OCI-M2 (cell line): ENCODE measurements around the gene ZNF320.
"Not testable (repeated sequence)": the region's sequence is repeated elsewhere in the genome, so short reads cannot be mapped to it uniquely, and the experiment has no call there.

Source experiments
- DNase-seq: peaks from one replicate; lab custom pipeline; 2025; ENCODE audit not compliant: unreplicated experiment; lab: John Stamatoyannopoulos, UW

The ZNF320 gene

DNA sequence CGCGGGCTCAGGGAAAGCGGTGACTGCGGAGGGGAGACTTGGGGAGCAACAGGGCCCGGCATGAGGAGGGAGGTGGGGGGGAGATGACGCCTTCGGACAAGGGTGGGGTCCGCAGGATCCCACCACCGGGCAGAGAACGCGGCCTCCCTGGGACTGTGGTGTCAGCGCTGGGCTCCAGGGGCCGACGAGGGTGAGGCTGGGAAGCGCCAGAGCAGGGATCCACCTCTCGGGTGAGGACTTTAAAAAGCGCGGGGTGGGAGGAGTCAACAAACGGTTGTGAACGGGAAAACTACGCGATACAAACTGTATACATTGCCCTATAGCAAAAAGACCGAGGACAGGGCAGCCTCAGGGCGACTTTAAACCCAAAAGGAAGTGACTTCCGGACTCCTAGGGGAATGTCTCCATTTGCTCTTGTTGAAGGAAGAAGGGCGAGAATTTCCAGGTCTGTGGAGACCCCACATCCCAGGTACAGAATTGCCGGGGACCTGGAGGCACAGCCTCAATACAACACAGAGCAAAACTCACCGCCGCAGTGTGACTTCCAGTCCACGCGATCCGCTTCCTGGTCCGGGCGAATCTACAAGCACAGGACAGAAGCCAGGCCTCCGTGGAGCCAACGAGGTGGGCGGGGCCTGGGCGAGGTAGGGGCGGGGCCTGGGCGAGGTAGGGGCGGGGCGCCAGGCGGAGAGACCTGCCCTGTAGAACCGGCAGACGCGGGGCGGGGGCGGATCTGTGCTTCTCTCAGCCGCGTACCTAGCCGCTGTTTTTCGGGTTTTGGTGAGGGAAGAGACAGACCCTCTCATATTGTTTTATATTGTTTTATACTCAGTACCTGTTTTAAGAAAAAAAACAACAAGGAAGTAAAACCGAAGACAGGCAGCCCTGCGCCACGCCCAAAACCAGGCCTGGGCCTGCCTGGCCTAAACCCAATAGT lies 25.7 kb upstream of the ZNF320 start, which contains the start of gene ZNF888:
Gene ZNF888 (minus strand): TSS at position 588 of the 937 bp plus-strand sequence. CDS start 5,555 bp downstream, outside the sequence.
- DNase-seq: peak; percentile 65

DNA sequence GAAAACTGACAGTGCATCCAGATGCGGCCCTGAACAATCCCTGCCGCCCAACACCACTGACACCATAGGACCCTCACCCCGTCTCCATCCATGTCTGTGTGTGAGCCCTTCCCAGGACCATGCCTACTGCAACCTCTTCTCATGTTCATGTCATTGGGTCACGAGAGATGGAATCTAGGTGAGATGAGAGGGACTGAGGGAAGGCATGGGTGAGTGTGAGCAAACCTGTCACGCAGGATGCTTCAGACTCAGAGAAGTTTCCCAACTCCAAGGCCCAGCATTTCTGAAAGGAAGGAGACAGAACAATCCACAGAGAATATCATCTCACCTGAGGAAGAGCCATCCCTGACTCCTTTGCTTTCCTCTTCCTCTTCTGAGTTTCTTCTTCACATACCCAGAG lies 20.1 kb upstream of the ZNF320 start:
- DNase-seq: no peak

DNA sequence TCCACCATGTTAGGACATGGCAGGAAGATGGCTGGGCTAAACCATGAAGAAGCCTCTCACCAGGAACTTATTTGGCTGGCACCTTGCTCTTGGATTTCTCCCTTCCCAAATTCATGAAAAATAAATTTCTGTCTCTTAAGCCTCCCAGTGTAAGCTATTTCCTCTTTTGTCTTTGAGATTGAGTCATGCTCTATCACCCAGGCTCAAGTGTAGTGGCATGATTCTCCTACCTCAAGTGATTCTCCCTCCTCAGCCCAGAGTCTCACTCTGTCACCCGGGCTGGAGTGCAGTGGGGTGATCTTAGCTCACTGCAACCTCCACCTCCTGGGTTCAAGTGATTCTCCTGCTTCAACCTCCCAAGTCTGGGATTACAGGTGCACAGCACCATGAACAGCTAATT lies 13.2 kb upstream of the ZNF320 start:
- no peak for DNase-seq

DNA sequence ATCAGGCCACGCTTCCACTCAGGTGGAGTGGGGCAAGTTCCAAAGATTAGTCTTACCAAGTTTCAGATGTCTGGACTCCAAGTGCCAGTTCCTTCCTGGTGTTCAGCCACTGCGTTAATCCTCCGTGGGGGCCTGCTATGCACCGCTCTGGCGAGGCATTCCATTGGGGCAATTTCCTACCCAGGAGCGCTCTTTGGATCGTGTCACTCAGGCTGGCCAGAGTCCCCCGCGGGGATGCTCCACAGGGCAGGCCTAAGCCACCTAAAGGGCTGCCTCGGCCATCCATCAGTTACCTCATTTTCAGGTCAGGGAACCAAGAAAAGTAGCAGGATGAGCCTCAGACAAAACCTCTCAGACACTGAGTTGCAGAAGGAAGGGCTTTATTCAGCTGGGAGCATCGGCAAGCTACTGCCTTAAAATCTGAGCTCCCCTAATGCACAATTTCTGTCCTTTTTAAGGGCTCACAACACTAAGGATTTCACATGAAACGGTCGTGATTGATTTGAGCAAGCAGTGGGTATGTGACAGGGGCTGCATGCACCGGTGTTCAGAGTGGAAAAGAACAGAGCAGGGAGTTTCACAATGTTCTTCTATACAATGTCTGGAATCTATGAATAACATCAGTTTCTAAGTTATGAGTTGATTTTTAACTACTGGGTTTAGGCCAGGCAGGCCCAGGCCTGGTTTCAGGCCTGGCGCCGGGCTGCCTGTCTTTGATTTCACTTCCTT lies 6.8 kb upstream of the ZNF320 start:
- not testable (repeated sequence) for DNase-seq

DNA sequence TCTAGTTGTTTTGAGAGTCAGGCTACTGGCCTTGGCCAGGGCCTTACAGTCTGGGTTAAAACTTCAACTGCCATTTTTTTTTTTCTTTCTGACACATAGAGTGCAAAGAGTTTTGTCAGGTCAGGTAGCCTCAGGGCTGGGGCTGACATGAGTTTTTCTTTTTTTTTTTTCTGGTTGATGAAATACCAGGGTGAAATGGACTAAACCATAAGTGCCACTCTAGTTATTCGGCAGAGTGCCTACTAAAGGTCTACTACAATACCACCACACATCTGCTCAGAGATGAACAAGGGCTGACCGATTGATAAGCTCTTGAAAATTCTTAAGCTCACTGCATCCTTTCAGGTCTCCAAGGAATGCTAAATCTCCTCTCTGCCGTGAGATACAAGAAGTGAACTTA lies 4.4 kb upstream of the ZNF320 start:
- no peak for DNase-seq

DNA sequence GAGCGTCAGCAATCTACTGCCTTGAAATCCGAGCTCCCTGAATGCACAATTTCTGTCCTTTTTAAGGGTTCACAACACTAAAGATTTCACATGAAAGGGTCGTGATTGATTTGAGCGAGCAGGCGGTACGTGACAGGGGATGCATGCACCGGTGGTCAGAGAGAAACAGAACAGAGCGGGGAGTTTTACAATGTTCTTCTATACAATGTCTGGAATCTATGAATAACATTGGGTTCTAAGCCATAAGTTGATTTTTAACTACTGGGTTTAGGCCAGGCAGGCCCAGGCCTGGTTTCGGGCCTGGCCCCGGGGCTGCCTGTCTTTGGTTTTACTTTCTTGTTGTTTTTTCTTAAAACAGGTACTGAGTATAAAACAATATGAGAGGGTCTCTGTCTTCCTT lies 1.2 kb upstream of the ZNF320 start:
- not testable (repeated sequence) for DNase-seq

DNA sequence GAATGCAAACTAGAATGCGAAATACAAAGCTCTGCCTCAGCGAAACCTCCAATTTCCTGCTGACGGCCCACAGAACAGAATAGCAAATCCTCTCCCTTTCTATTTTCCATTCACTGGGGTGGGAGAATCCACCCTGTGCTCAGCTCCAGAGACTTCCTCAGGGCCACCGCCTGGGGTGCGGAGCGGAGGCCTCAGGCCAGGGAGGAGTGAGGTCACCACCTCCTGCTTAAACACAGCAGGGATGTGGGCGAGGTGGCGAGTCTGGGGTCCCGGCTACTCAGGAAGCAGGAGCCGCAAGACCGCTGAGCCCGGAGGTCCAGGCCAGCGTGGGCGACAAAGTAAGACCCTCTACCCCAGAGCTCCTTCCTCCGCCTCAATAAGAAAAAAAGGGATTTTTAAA lies 666 bp upstream of the ZNF320 start:
- DNase-seq: no peak

DNA sequence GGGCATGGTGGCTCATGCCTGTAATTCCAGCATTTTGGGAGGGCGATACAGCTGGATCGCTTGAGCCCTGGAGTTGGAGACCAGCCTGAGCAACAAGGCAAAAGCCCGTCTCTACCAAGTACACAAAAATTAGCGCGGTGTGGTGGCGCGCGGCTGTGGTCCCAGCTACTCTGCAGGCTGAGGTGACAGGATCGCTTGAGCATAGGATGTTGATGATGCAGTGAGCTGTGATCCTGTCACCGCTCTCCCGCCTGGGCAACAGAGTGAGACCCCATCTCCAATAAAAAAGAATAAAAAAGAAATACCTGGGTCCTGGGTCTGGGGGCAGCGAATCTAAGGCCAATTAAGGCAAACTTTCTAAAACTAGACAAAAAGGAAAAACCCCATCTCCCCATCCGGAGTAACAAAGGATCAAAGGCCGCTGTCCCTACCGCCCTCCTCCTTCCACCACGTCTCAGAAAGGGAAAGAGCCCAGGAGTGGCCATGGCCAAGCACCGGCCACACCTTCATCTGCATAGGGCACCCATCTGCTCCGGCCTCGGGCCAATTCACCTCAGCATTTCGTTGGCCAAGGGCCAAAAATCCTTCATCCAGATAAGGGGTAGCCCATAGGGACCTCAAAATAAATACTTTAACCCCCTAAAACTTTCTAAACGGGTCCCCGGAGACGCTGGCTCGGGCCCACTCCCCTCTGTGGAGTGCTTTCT lies 851 bp downstream of the ZNF320 start:
- no peak for DNase-seq

DNA sequence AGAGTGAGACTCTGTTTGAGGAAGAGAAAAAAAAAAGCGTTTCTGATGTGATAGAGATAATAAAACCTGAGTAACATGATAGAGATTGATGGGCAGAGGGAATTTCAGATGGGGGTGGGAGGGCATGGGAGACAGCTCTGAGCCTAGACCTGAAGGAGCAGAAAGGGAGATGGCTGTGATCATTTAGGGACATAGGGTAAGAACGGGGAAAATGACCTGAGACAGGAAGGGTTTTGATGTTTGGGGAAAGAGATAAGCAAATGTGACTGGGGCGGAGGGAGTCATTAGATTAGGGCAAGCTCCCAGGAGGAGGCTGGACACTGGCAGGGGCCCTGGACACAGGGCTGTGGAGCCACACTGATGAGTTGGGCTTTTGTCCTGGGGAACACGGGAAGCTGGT lies 6.1 kb downstream of the ZNF320 start:
- DNase-seq: no peak

DNA sequence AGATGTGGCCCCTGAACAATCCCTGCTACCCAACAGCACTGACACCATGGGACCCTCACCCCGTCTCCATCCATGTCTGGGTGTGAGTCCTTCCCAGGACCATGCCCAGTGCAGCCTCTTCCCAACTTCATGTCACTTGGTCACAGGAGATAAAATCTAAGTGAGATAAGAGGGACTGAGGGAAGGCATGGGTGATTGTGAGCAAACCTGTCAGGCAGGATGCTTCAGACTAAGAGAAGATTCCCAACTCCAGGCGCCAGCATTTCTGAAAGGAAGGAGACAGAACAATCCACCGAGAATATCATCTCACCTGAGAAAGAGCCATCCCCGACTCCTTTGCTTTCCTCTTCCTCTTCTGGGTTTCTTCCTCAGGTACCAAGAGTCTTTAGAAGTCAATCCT lies 7.5 kb downstream of the ZNF320 start:
- DNase-seq: no peak

DNA sequence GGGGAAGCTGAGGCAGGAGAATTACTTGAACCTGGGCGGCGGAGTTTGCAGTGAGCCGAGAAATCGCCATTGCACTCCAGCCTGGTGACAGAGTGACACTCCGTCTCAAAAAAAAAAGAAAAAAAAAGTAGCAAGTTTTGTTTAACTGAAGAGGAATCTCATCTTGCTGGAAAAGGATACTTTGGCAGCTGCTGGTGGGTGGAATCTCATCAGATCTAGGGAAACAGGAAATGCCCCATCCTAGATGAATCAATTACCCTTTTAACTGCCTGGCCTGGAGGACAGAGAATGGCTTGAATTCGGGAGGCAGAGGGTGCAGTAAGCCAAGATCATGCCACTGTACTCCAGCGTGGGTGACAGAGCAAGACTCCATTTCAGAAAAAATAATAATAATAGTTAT lies 8.4 kb downstream of the ZNF320 start:
- DNase-seq: no peak

DNA sequence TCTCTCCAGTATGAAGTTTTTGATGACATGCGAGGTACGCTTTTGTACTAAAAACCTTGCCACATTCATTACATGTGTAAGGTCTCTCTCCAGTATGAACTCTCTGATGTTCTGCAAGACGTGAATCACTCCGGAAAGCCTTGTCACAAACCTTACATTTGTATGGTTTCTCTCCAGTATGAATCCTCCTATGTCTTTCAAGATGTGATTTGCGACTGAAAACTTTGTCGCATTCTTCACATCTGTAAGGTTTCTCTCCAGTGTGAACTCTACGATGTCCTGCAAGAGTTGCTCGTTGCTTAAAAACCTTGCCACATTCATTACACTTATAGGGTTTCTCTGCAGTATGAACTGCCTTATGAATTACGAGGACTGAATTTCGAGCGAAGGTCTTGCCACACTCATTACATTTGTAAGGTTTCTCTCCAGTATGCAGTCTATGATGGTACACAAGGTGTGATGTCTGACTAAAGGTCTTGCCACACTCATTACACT lies 16.5 kb downstream of the ZNF320 start:
- DNase-seq: no peak

DNA sequence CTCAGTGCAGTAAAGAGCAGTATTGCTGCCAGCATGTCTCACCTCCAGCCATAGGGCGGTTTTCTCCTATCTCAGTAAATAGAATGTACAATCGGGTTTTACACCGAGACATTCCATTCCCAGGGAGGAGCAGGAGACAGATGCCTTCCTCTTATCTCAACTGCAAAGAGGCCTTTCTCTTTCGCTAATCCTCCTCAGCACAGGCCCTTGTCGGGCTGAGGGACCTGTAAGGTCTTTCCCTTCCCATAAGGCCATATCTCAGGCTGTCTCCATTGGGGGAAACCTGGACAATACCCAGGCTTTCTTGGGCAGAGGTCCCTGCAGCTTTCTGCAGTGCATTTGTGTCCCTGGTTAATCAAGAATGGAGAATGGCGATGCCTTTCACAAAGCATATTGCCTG lies 24.4 kb downstream of the ZNF320 start:
- DNase-seq: not testable (repeated sequence)

DNA sequence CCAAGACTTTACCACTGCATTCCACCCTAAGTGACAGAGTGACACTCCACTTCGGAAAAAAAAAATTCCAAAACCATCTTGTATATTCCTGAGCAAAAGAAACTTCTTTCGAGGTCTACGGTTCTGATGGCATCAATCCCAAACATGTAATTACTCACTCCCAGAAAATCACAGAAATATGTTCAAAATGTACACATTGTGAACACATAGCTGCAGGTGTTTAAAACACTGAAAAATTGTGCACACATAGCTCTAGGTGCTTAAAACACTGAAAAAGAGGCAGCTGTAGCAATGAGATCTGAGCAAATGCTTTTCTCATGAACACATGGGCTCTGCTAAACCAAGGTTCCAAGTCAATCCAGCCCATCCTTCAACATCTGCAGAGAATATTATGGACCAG lies 26.0 kb downstream of the ZNF320 start:
- no peak for DNase-seq

DNA sequence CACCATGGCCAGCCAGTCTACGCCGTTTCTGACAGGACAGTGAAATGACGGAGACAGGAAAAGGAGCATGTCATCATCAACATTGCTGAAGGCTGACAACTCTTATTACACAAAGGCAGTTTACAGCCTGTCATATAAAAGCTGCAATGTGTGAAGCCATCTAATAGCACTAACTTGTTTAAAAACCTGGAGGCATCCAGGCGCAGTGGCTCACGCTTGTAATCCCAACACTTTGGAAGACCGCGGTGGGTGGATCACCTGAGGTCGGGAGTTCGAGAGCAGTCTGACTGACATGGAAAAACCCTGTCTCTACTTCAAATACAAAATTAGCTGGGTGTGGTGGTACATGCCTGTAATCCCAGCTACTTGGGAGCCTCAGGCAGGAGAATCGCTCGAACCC lies 29.4 kb downstream of the ZNF320 start:
- DNase-seq: not testable (repeated sequence)

DNA sequence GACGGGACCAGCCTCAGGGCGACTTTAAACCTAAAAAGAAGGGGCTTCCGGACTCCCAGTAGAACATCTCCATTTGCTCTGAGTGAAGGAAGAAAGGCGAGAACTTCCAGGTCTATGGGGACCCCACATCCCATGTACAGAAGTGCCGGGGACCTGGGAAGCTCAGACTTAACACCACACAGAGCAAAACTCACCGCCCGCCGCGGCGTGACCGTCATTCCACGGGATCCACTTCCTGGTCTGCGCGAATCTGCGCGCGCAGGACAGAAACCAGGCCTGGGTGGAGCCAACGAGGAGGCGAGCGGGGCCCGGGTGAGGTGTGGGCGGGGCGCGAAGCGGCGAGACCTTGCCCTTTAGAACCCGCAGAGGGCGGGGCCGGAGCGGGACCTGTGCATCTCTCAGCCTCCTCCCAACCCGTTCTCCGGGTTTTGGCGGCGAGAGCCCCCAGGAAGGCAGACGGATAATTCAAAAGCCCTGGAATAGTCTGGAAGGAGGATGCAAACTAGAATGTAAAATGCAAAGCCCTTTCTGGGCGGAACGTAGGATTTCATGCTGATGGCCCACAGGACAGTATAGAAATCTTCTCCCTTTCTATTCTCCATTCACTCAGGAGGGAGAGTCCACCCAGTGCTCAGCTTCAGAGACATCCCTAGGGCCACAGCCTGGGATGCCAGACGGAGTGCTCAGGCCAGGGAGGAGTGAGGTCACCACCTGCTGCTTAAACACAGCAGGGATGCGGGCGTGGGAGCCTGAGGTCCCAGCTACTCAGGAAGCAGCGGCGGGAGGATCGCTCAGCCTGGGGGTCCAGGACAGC lies 39.9 kb downstream of the ZNF320 start, which contains the start of gene ZNF468:
Gene ZNF468 (minus strand): TSS at position 242 of the 814 bp plus-strand sequence. CDS start 3,347 bp downstream, outside the sequence.
- not testable (repeated sequence) for DNase-seq

DNA sequence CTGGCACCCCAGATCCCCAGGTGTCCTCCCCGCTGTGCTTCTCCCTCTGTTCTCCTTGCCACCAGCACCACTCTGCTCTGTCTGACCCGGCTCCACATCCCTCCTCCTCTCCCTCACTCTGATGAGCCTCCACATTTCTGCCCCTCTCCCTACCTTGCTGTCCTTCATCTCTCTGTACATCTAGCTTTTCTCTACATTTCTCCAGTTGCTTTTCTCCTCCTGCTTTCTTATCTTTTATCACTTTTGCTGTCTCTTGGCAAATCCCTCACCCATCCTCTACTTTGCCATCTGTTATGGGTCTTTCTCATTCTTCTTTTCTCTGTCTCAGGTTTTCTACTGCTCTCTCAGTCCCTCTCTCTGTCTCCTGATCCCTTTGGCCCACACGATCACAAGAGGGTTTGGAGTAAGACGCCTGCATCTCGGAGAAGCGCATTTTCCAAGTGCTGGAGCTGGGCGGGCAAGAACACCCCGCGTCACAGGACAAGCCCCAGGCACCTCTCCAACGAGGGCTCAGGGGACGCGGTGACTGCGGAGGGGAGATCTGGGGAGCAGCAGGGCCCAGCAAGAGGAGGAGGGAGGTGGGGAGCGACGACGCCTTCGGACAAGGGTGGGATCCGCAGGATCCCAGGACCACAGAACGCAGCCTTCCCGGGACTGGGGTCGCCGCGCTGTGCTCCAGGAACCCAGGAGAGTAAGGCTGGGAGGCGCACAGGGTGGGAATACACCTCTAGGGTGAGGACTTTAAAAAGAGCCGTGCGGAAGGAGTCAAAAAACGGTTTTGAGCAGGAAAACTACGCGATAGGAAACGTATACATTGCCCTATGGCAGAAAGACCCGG lies 40.7 kb downstream of the ZNF320 start:
- DNase-seq: not testable (repeated sequence)
